ENCODE results near the gene NAV2. TPM values are rescaled to one million over a fixed set of nuclear protein-coding genes. Genes with fewer than 3 reads are reported as not detected.

NAV2 gene
- total and polyA plus RNA-seq, 4 donors = 5.0 to 250 (median 51.4) TPM

GRCh38 chr11:19868871-19869270, 156.2 kb downstream of the NAV2 start:
- no peak for DNase-seq
- Histone ChIP-seq H3K4me3 (ENCODE audit: low read length in 2 of 2) (no peak overlapping the region), H3K9me3 (ENCODE audit: control insufficient read depth, low read length) (no peaks in the 10 kb centered on the region), H3K4me1 (ENCODE audit: control insufficient read depth in 1 of 2, insufficient read depth in 2 of 2, low read length in 2 of 2) (peaks cover 7 to 9% of the 10 kb centered on the region in 2 donors), H3K36me3 (ENCODE audit: control insufficient read depth in 1 of 2, insufficient read depth in 2 of 2, low read length in 1 of 2) (peaks cover 0 to 7% of the 10 kb centered on the region in 2 donors), H3K27me3 (ENCODE audit: control insufficient read depth in 1 of 2, insufficient read depth in 2 of 2, low read length in 1 of 2) (no peaks in the 10 kb centered on the region), H3K27ac (ENCODE audit: low read depth in 1 of 2, low read length in 2 of 2) (peak overlapping the region; percentile 12 to 32)
- intact Hi-C loops (cut with DNase I) = no loop called here
- 49 to 50% methylated on average over 2 of the region's 2 CpGs for WGBS, 2 donors
- no peak for ATAC-seq (ENCODE audit: low FRiP score)

GRCh38 chr11:19869466-19869865, 156.8 kb downstream of the NAV2 start:
- no peak for DNase-seq
- no peak overlapping the region for H3K4me3 ChIP-seq (ENCODE audit: low read length in 2 of 2)
- no peak for ATAC-seq (ENCODE audit: low FRiP score)
- peaks cover 0 to 7% of the 10 kb centered on the region in 2 donors for H3K36me3 ChIP-seq (ENCODE audit: control insufficient read depth in 1 of 2, insufficient read depth in 2 of 2, low read length in 1 of 2)
- no peaks in the 10 kb centered on the region for H3K27me3 ChIP-seq (ENCODE audit: control insufficient read depth in 1 of 2, insufficient read depth in 2 of 2, low read length in 1 of 2)
- intact Hi-C loops (cut with DNase I) = no loop called here
- peaks cover 4 to 7% of the 10 kb centered on the region in 2 donors for H3K4me1 ChIP-seq (ENCODE audit: control insufficient read depth in 1 of 2, insufficient read depth in 2 of 2, low read length in 2 of 2)
- no peaks in the 10 kb centered on the region for H3K9me3 ChIP-seq (ENCODE audit: control insufficient read depth, low read length)
- WGBS, 2 donors = 54% methylated on average over 2 of the region's 2 CpGs
- H3K27ac ChIP-seq (ENCODE audit: low read depth in 1 of 2, low read length in 2 of 2) = peak overlapping the region in 1 of 2 donors; percentile 1

- WGBS, 2 donors = 20 to 21% methylated on average over 9 of the region's 9 CpGs
- Histone ChIP-seq H3K4me1 (ENCODE audit: control insufficient read depth in 1 of 2, insufficient read depth in 2 of 2, low read length in 2 of 2) (peaks cover 3 to 5% of the 10 kb centered on the region in 2 donors), H3K9me3 (ENCODE audit: control insufficient read depth, low read length) (no peaks in the 10 kb centered on the region), H3K27me3 (ENCODE audit: control insufficient read depth in 1 of 2, insufficient read depth in 2 of 2, low read length in 1 of 2) (no peaks in the 10 kb centered on the region), H3K27ac (ENCODE audit: low read depth in 1 of 2, low read length in 2 of 2) (no peak overlapping the region), H3K36me3 (ENCODE audit: control insufficient read depth in 1 of 2, insufficient read depth in 2 of 2, low read length in 1 of 2) (peaks cover 0 to 7% of the 10 kb centered on the region in 2 donors), H3K4me3 (ENCODE audit: low read length in 2 of 2) (no peak overlapping the region)
- ATAC-seq (ENCODE audit: low FRiP score) = no peak
- intact Hi-C loops (cut with DNase I) = no loop called here
- DNase-seq = no peak
These were observed 157.4 kb downstream of the NAV2 start for GRCh38 chr11:19869946-19870589.

GRCh38 chr11:19871531-19871930, 158.9 kb downstream of the NAV2 start:
- peaks cover 2 to 3% of the 10 kb centered on the region in 2 donors for H3K4me1 ChIP-seq (ENCODE audit: control insufficient read depth in 1 of 2, insufficient read depth in 2 of 2, low read length in 2 of 2)
- no peak overlapping the region for H3K4me3 ChIP-seq (ENCODE audit: low read length in 2 of 2)
- H3K9me3 ChIP-seq (ENCODE audit: control insufficient read depth, low read length) = no peaks in the 10 kb centered on the region
- DNase-seq (no peak), ATAC-seq (ENCODE audit: low FRiP score) (no peak)
- peaks cover 0 to 7% of the 10 kb centered on the region in 2 donors for H3K36me3 ChIP-seq (ENCODE audit: control insufficient read depth in 1 of 2, insufficient read depth in 2 of 2, low read length in 1 of 2)
- intact Hi-C loops (cut with DNase I) = no loop called here
- H3K27me3 ChIP-seq (ENCODE audit: control insufficient read depth in 1 of 2, insufficient read depth in 2 of 2, low read length in 1 of 2) = no peaks in the 10 kb centered on the region
- peak overlapping the region in 1 of 2 donors; percentile 41 for H3K27ac ChIP-seq (ENCODE audit: low read depth in 1 of 2, low read length in 2 of 2)
- 58 to 64% methylated on average over 8 of the region's 8 CpGs for WGBS, 2 donors

- Histone ChIP-seq H3K9me3 (ENCODE audit: control insufficient read depth, low read length) (no peaks in the 10 kb centered on the region), H3K27ac (ENCODE audit: low read depth in 1 of 2, low read length in 2 of 2) (no peak overlapping the region), H3K4me3 (ENCODE audit: low read length in 2 of 2) (no peak overlapping the region), H3K36me3 (ENCODE audit: control insufficient read depth in 1 of 2, insufficient read depth in 2 of 2, low read length in 1 of 2) (peaks cover 0 to 7% of the 10 kb centered on the region in 2 donors), H3K4me1 (ENCODE audit: control insufficient read depth in 1 of 2, insufficient read depth in 2 of 2, low read length in 2 of 2) (peaks cover 0 to 3% of the 10 kb centered on the region in 2 donors), H3K27me3 (ENCODE audit: control insufficient read depth in 1 of 2, insufficient read depth in 2 of 2, low read length in 1 of 2) (no peaks in the 10 kb centered on the region)
- no peak for ATAC-seq (ENCODE audit: low FRiP score)
- intact Hi-C loops (cut with DNase I) = no loop called here
- 92 to 93% methylated on average over 4 of the region's 4 CpGs for WGBS, 2 donors
- DNase-seq = no peak
These were observed 160.0 kb downstream of the NAV2 start for GRCh38 chr11:19872512-19873145.

GRCh38 chr11:19873730-19874129, 161.1 kb downstream of the NAV2 start:
- Histone ChIP-seq H3K27me3 (ENCODE audit: control insufficient read depth in 1 of 2, insufficient read depth in 2 of 2, low read length in 1 of 2) (no peaks in the 10 kb centered on the region), H3K9me3 (ENCODE audit: control insufficient read depth, low read length) (no peaks in the 10 kb centered on the region), H3K4me1 (ENCODE audit: control insufficient read depth in 1 of 2, insufficient read depth in 2 of 2, low read length in 2 of 2) (peaks cover 0 to 3% of the 10 kb centered on the region in 2 donors), H3K27ac (ENCODE audit: low read depth in 1 of 2, low read length in 2 of 2) (no peak overlapping the region), H3K4me3 (ENCODE audit: low read length in 2 of 2) (no peak overlapping the region), H3K36me3 (ENCODE audit: control insufficient read depth in 1 of 2, insufficient read depth in 2 of 2, low read length in 1 of 2) (peaks cover 0 to 7% of the 10 kb centered on the region in 2 donors)
- DNase-seq (no peak), ATAC-seq (ENCODE audit: low FRiP score) (no peak)
- 20 to 25% methylated on average over 1 of the region's 1 CpG for WGBS, 2 donors
- intact Hi-C loops (cut with DNase I) = no loop called here

- Histone ChIP-seq H3K27me3 (ENCODE audit: control insufficient read depth in 1 of 2, insufficient read depth in 2 of 2, low read length in 1 of 2) (no peaks in the 10 kb centered on the region), H3K4me1 (ENCODE audit: control insufficient read depth in 1 of 2, insufficient read depth in 2 of 2, low read length in 2 of 2) (peaks cover 0 to 3% of the 10 kb centered on the region in 2 donors), H3K4me3 (ENCODE audit: low read length in 2 of 2) (no peak overlapping the region), H3K27ac (ENCODE audit: low read depth in 1 of 2, low read length in 2 of 2) (no peak overlapping the region), H3K9me3 (ENCODE audit: control insufficient read depth, low read length) (no peaks in the 10 kb centered on the region), H3K36me3 (ENCODE audit: control insufficient read depth in 1 of 2, insufficient read depth in 2 of 2, low read length in 1 of 2) (peaks cover 0 to 7% of the 10 kb centered on the region in 2 donors)
- ATAC-seq (ENCODE audit: low FRiP score) = no peak
- no peak for DNase-seq
- intact Hi-C loops (cut with DNase I) = no loop called here
These were observed 161.6 kb downstream of the NAV2 start for GRCh38 chr11:19874266-19874665.

GRCh38 chr11:19876750-19877149, 164.1 kb downstream of the NAV2 start:
- ATAC-seq (ENCODE audit: low FRiP score) = no peak
- Histone ChIP-seq H3K27ac (ENCODE audit: low read depth in 1 of 2, low read length in 2 of 2) (no peak overlapping the region), H3K27me3 (ENCODE audit: control insufficient read depth in 1 of 2, insufficient read depth in 2 of 2, low read length in 1 of 2) (no peaks in the 10 kb centered on the region), H3K36me3 (ENCODE audit: control insufficient read depth in 1 of 2, insufficient read depth in 2 of 2, low read length in 1 of 2) (peaks cover 0 to 9% of the 10 kb centered on the region in 2 donors), H3K4me3 (ENCODE audit: low read length in 2 of 2) (no peak overlapping the region), H3K4me1 (ENCODE audit: control insufficient read depth in 1 of 2, insufficient read depth in 2 of 2, low read length in 2 of 2) (peaks cover 0 to 3% of the 10 kb centered on the region in 2 donors), H3K9me3 (ENCODE audit: control insufficient read depth, low read length) (no peaks in the 10 kb centered on the region)
- WGBS, 2 donors = 91 to 97% methylated on average over 1 of the region's 1 CpG
- intact Hi-C loops (cut with DNase I) = no loop called here
- DNase-seq = no peak

- Histone ChIP-seq H3K9me3 (ENCODE audit: control insufficient read depth, low read length) (no peaks in the 10 kb centered on the region), H3K36me3 (ENCODE audit: control insufficient read depth in 1 of 2, insufficient read depth in 2 of 2, low read length in 1 of 2) (peaks cover 3 to 11% of the 10 kb centered on the region in 2 donors), H3K4me3 (ENCODE audit: low read length in 2 of 2) (no peak overlapping the region), H3K27me3 (ENCODE audit: control insufficient read depth in 1 of 2, insufficient read depth in 2 of 2, low read length in 1 of 2) (no peaks in the 10 kb centered on the region), H3K27ac (ENCODE audit: low read depth in 1 of 2, low read length in 2 of 2) (peak overlapping the region in 1 of 2 donors; percentile 30), H3K4me1 (ENCODE audit: control insufficient read depth in 1 of 2, insufficient read depth in 2 of 2, low read length in 2 of 2) (peaks cover 0 to 3% of the 10 kb centered on the region in 2 donors)
- ATAC-seq (ENCODE audit: low FRiP score) (no peak), DNase-seq (no peak)
- intact Hi-C loops (cut with DNase I) = no loop called here
- WGBS, 2 donors = 58 to 66% methylated on average over 6 of the region's 6 CpGs
These were observed 165.9 kb downstream of the NAV2 start for GRCh38 chr11:19878520-19878919.
